Measurements from ENCODE around the gene THAP3. TPM values are rescaled to one million over a fixed set of nuclear protein-coding genes. Genes with fewer than 3 reads are reported as not detected.

The THAP3 gene
- total and polyA plus RNA-seq, 9 of the 15 experiments (the other 6 are each of a cell fraction or from before 2014, with no cell fraction given) = 1.9 to 31.2 (median 18.2) TPM

GRCh38 chr1:6580119-6580592 is 44.5 kb upstream of the THAP3 start (continued):
- TF ChIP-seq MITF (IDR thresholded peaks at IDR 0.05) = no peak
- TF ChIP-seq DIDO1 (tag; IDR thresholded peaks at IDR 0.05; ENCODE audit: low read depth) = 0 out of 2 replicates have a peak, but pooled peaks have one; percentile 14
- TF ChIP-seq XRCC5 (IDR thresholded peaks at IDR 0.05; ENCODE audit: low read depth, low read length) = no peak
- TF ChIP-seq ZNF232 (CRISPR knock-in tag; IDR thresholded peaks at IDR 0.05) = 0 out of 2 replicates have a peak, but pooled peaks have one; percentile 38

GRCh38 chr1:6580593-6581409 is 43.9 kb upstream of the THAP3 start:
- peaks cover 24% of the 10 kb centered on the region; the same call in 1 of the 3 replicates for H3K36me3 ChIP-seq (ENCODE audit: control insufficient read depth, insufficient read depth, low read length)
- POLR2A ChIA-PET = interaction anchor here (0.6 to 13.4 kb wide), 12 partner anchors 8 to 61 kb away, joined by 3 to 221 read pairs (median 4); partner anchors contain the start of gene KLHL21
- peaks cover 46 to 64% of the 10 kb centered on the region in 2 experiments for H3K4me1 ChIP-seq (replicated peaks in 1 of 2; ENCODE audit: control insufficient read depth in 2 of 2, insufficient read depth in 2 of 2, low read length in 2 of 2)
- peaks cover 29% of the 10 kb centered on the region for H4K20me1 ChIP-seq (replicated peaks; ENCODE audit: control insufficient read depth, insufficient read depth, low read length)
- peak; percentile 48 to 67 (median 56) for DNase-seq (ENCODE audit: extremely low read depth in 1 of 4, low spot score in 3 of 4)
- peak overlapping the region; percentile 96 for H3K4me2 ChIP-seq (ENCODE audit: insufficient read depth, low read length)
- in situ Hi-C loops (cut with MboI) = no loop called here
- peaks cover 14% of the 10 kb centered on the region for H3K9me1 ChIP-seq (ENCODE audit: control insufficient read depth, insufficient read depth, low read length)
- intact Hi-C loops (cut with micrococcal nuclease) = loop anchor here (2.0 kb wide), 1 partner anchor 20 kb away; no protein-coding TSS in a partner anchor
- ATAC-seq = peak; percentile 40
- H3K27ac ChIP-seq (ENCODE audit: extremely low read depth, low read depth, low read length) = peak overlapping the region; percentile 73
- H3K9ac ChIP-seq (ENCODE audit: insufficient read depth in 1 of 2, low read depth in 2 of 2, low read length in 2 of 2) = peak overlapping the region; percentile 74 to 96
- peak; percentile 42 for FAIRE-seq
- H3K79me2 ChIP-seq (ENCODE audit: control insufficient read depth, insufficient read depth, low read length) = peaks cover 45% of the 10 kb centered on the region
- H3K9me3 ChIP-seq (replicated peaks; ENCODE audit: control insufficient read depth, insufficient read depth, low read depth, low read length) = no peaks in the 10 kb centered on the region
- H2AFZ ChIP-seq (ENCODE audit: low read depth, low read length) = no peak overlapping the region
- no TSS peak for BruUV-seq (replicated peaks)
- WGBS (ENCODE audit: insufficient coverage, low coverage, missing lambda C conversion rate) = 20% methylated on average over 19 of the region's 19 CpGs
- peak overlapping the region; percentile 74 for H3K4me3 ChIP-seq
- no peaks in the 10 kb centered on the region for H3K27me3 ChIP-seq (ENCODE audit: control insufficient read depth in 2 of 2, insufficient read depth in 2 of 2, low read length in 2 of 2)
- CTCF ChIA-PET (ENCODE audit: low intra/inter-chr PET ratio) = interaction anchor here (1.3 kb wide), 1 partner anchor 27 kb away, joined by 4 read pairs; the partner anchor contains the start of gene NOL9
- TF ChIP-seq RCOR1 (IDR thresholded peaks at IDR 0.05; ENCODE audit: borderline replicate concordance in 1 of 2, low read depth in 2 of 2, low read length in 2 of 2) (0 out of 4 replicates have a peak, but pooled peaks of 1 of the 2 experiments have one; percentile 23), ZNF511 (CRISPR knock-in tag; IDR thresholded peaks at IDR 0.05) (peak; percentile 76), MAZ (CRISPR knock-in tag; conservative IDR thresholded peaks at IDR 0.05 in 1 of 2, IDR thresholded peaks at IDR 0.05 in 1 of 2) (0 out of 4 replicates have a peak, but pooled peaks of 1 of the 2 experiments have one; percentile 6), RUNX1 (IDR thresholded peaks at IDR 0.05; ENCODE audit: low read depth) (peak; percentile 39; the same call in 1 of the 2 replicates), CTCF (IDR thresholded peaks at IDR 0.05 in 2 of 3, conservative IDR thresholded peaks at IDR 0.05 in 1 of 3; ENCODE audit: insufficient read depth in 2 of 3, low read depth in 1 of 3, low read length in 3 of 3) (peak; percentile 59 to 69 (median 67)), RBM39 (optimal IDR thresholded peaks at IDR 0.05; ENCODE audit: low read depth, low read length) (no peak), ZNF134 (CRISPR knock-in tag; conservative IDR thresholded peaks at IDR 0.05) (no peak), CREB1 (IDR thresholded peaks at IDR 0.05) (no peak), CREB1 (CRISPR knock-in tag; IDR thresholded peaks at IDR 0.05) (peak; percentile 68), TAF15 (IDR thresholded peaks at IDR 0.05; ENCODE audit: low read depth, low read length) (no peak), ZFX (CRISPR knock-in tag; IDR thresholded peaks at IDR 0.05) (0 out of 2 replicates have a peak, but pooled peaks have one; percentile 10), ZNF717 (CRISPR knock-in tag; IDR thresholded peaks at IDR 0.05) (no peak)

All from K562 (cell line).